Bronchial epithelial cell (primary cell): ENCODE results near the gene TRIM24. TPM values are rescaled to one million over a fixed set of nuclear protein-coding genes. Genes with fewer than 3 reads are reported as not detected.

Experiments
- DNase-seq: peaks from one replicate; pipeline ENCODE4 v3.0.0-alpha.2; 2010; ENCODE audit warnings: low read depth
- FAIRE-seq: peaks from 2 replicates; lab custom pipeline; 2011; peaks lifted over from hg19 to GRCh38; lab: Jason Lieb, UNC
- H3K27me3 ChIP-seq: 2 replicates; pipeline ENCODE4 v1.5.1; 2011; ENCODE audit warnings: low read length; ENCODE audit not compliant: control insufficient read depth, insufficient read depth
- H3K36me3 ChIP-seq: 2 replicates; pipeline ENCODE4 v1.5.1; 2011; ENCODE audit warnings: low read length; ENCODE audit not compliant: control insufficient read depth, insufficient read depth
- H3K4me3 ChIP-seq: 2 replicates; pipeline ENCODE4 v1.5.1; 2011; ENCODE audit warnings: mild to moderate bottlenecking, low read depth, low read length, control low read depth
- total RNA-seq: library from RNA; depleted of rRNA; stranded (reverse); fragments of >200 nt; gene quantifications from 2 replicates; pipeline ENCODE4 v1.2.1, GENCODE V29; 2014
- TF ChIP-seq, protein P1 (sequence below): IDR thresholded peaks from 2 replicates; pipeline ENCODE4 v1.5.1; 2011; ENCODE audit warnings: mild to moderate bottlenecking, moderate library complexity, low read length, control low read depth, inconsistent platforms; ENCODE audit not compliant: insufficient read depth, severe bottlenecking

The TRIM24 gene
- total RNA-seq, 1 donor from 2014 or later: 2.1 TPM

DNA sequence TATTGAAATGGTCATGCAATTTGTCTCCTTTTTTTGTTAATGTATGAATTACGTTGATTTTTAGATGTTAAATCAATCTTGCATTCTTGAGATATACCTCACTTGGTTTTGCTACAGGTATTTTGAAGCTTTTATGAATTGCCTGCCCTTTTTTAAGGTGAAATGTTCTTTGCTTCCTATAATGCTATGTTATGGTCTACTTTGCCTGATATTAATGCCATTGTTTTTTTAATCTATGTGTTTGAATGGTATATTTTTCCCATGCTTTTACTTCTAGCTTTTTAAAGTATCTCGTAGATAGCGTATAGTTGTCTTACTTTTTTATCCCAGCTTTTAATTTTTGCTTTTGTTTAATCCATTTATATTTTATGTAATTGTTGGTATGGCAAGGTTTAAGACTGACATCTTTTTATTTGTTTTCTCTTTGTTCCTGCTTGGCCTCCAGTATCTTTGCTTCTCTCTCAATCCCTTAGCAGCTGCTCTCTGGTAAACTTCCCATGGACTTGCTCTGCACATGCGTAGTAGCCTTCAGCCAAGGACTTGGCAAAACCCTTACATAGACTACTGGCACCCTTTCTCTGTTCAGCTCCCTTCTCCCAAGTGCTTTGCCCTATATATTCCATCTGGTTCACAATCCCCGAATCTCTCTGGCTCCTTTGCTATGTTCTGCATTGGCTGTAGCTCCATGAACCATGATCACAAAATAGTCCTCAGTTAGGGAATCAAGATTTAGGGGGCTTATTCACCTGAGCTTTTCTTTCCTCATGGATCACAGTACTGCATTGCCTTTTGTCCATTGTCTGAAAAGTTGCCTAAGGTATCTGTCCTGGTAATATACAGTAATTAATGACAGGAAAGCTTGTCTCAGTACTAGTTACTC is 8.4 kb downstream of the TRIM24 start:
- no peaks in the 10 kb centered on the region for H3K36me3 ChIP-seq
- no peak for DNase-seq
- H3K4me3 ChIP-seq: no peak overlapping the region
- TF ChIP-seq, protein P1, sequence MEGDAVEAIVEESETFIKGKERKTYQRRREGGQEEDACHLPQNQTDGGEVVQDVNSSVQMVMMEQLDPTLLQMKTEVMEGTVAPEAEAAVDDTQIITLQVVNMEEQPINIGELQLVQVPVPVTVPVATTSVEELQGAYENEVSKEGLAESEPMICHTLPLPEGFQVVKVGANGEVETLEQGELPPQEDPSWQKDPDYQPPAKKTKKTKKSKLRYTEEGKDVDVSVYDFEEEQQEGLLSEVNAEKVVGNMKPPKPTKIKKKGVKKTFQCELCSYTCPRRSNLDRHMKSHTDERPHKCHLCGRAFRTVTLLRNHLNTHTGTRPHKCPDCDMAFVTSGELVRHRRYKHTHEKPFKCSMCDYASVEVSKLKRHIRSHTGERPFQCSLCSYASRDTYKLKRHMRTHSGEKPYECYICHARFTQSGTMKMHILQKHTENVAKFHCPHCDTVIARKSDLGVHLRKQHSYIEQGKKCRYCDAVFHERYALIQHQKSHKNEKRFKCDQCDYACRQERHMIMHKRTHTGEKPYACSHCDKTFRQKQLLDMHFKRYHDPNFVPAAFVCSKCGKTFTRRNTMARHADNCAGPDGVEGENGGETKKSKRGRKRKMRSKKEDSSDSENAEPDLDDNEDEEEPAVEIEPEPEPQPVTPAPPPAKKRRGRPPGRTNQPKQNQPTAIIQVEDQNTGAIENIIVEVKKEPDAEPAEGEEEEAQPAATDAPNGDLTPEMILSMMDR: no peak
- H3K27me3 ChIP-seq: no peaks in the 10 kb centered on the region
- FAIRE-seq: no peak

DNA sequence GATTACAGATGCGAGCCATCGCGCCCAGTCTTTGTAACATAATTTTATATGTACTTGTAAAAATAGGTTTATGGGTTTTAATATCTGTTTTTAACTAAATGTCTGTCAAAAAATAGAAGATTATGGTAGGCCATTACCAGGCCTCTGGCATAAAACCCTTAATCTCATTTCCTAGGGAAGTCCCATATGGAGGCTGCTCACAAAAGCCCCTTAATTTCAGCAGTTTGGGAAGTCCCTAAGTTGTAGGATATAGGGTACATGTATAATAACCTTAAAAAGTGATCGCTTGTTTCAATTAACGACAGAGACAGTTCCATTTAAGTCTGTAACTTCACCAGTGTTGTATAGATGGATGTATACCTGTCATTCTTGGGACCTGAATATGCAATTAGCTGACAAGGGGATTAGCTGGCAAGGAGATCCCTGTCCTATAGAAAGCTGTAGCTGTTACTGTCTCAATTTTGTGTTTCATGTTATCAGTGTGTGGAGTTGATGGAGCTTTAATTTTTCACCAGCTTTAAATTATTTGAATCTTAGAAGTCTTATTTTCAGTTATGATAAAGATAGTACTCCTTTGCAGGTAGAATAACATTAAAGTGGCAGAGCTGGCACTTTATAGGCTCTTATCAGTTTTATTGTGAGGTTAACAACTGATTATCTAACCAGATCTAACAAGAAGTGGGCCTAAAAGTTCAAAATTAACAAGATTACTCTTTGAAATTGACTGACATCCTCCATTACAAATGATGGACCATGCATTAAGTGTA is 10.5 kb downstream of the TRIM24 start:
- no peak overlapping the region for H3K4me3 ChIP-seq
- H3K36me3 ChIP-seq: no peaks in the 10 kb centered on the region
- DNase-seq (no peak), FAIRE-seq (no peak)
- TF ChIP-seq, protein P1: no peak
- no peaks in the 10 kb centered on the region for H3K27me3 ChIP-seq

DNA sequence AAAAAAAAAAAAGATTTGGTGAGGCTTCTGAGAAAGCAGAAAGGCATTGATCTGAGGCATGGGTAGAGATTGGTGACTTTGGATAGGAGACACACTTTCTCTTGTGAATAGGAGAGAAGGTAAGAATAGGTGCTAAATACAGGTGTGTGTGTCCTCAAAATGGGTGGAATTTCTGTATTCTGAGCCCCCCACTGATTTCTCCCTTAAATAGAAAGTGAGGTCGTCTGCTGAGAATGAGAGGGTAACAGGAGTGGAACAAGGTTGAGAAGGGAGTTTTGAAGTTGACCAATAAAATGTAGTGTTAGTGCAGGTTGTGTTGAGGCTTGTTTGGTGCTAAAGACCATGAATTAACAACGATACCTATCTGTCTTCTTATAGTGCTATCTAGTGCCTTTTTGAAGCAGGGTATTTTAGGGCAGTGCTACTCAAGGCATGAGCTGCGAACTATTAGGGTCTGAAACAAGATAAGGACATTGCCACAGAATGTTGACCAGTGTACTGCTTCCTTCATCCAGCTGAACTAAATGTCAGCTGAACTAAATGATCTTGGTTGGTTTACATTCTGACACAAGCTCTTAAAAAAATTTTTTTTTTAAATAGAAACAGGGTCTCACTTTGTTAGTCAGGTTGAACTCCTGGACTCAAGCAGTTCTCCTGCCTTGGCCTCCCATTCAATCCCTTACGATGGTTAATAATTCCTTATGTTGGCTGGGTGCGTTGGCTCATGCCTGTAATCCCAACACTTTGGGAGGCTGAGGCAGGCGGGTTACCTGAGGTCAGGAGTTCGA is 12.4 kb downstream of the TRIM24 start:
- Histone ChIP-seq H3K36me3 (no peaks in the 10 kb centered on the region), H3K4me3 (no peak overlapping the region), H3K27me3 (no peaks in the 10 kb centered on the region)
- FAIRE-seq: no peak
- DNase-seq: no peak
- TF ChIP-seq, protein P1: no peak

DNA sequence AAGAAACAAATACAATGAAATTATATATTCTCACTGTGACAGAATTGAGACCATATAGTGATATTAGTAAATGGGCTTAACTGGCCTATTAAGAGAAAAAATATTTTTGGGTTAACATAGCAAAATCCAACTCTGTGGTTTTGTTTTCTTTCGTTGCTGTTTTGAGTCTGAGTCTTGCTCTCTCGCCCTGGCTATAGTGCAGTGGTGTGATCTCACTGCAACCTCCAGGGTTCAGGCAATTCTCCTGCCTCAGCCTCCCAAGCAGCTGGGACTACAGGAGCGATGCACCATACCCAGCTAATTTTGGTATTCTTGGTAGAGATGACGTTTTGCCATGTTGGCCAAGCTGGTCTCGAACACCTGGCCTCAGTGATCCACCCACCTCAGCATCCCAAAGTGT is 15.3 kb downstream of the TRIM24 start:
- FAIRE-seq: no peak

DNA sequence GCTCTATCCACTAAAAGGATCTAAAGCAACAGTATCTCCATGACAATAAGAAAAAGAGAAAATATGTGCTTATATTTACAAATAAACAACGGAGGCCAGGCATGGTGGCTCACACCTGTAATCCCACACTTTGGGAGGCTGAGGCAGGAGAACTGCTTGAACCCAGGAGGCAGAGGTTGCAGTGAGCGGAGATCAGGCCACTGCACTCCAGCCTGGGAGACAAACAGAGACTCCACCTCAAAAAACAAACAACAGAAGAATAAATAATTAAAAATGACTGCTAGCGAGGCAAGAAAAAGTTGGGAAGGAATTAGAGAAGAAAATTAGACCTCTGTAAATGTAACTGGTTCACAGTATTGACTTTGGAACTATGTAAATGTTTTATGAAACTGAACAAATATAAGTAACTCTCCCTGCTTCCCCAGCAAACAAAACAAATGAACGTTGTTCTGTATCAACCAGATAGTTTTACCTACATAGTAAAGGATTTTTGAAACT is 17.1 kb downstream of the TRIM24 start:
- no peak for DNase-seq
- TF ChIP-seq, protein P1: no peak
- FAIRE-seq: no peak
- H3K27me3 ChIP-seq: no peaks in the 10 kb centered on the region
- H3K36me3 ChIP-seq: no peaks in the 10 kb centered on the region
- no peak overlapping the region for H3K4me3 ChIP-seq

More for the DNA sequence above, 15.3 kb downstream of the TRIM24 start:
- no peak for DNase-seq
- TF ChIP-seq, protein P1: no peak
- Histone ChIP-seq H3K4me3 (no peak overlapping the region), H3K36me3 (no peaks in the 10 kb centered on the region), H3K27me3 (no peaks in the 10 kb centered on the region)
